D721Med (cell line): ENCODE measurements around the gene GGTA1.

Experiments used
- DNase-seq: peaks from one replicate; pipeline ENCODE4 v3.0.0; 2011; ENCODE audit warnings: low spot score; ENCODE audit not compliant: insufficient read length
- FAIRE-seq: peaks from 2 replicates; lab custom pipeline; 2011; peaks lifted over from hg19 to GRCh38; lab: Jason Lieb, UNC
- CTCF ChIP-seq: IDR thresholded peaks from 2 replicates; pipeline ENCODE4 v1.5.1; 2012; ENCODE audit warnings: mild to moderate bottlenecking, control low read depth; ENCODE audit not compliant: insufficient read depth; ENCODE audit errors: missing control alignments

GGTA1 gene

GRCh38 chr9:121450241-121450640 is 49.4 kb downstream of the GGTA1 start:
- no peak for FAIRE-seq

GRCh38 chr9:121449786-121450185 is 49.9 kb downstream of the GGTA1 start:
- FAIRE-seq (no peak), DNase-seq (no peak)
- TF ChIP-seq CTCF: no peak

More at GRCh38 chr9:121450241-121450640, 49.4 kb downstream of the GGTA1 start:
- no peak for DNase-seq
- no peak for TF ChIP-seq CTCF

- FAIRE-seq (no peak), DNase-seq (no peak)
- TF ChIP-seq CTCF: no peak
Measured at GRCh38 chr9:121447321-121447834, 52.3 kb downstream of the GGTA1 start.

- no peak for FAIRE-seq
- DNase-seq: no peak
- peak; percentile 15 for TF ChIP-seq CTCF
Measured at GRCh38 chr9:121445986-121446385, 53.7 kb downstream of the GGTA1 start.

GRCh38 chr9:121443981-121444380 is 55.7 kb downstream of the GGTA1 start:
- TF ChIP-seq CTCF: no peak

GRCh38 chr9:121441165-121441564 is 58.5 kb downstream of the GGTA1 start:
- no peak for TF ChIP-seq CTCF
- DNase-seq: no peak
- no peak for FAIRE-seq

More at GRCh38 chr9:121443981-121444380, 55.7 kb downstream of the GGTA1 start:
- no peak for FAIRE-seq
- no peak for DNase-seq
